OCI-LY1 (cell line): ENCODE results near the gene GJC2.

ENCODE experiments used
- H2AFZ ChIP-seq: fragments of 200-600 bp; sonication (generic), shearing (Covaris generic); 2 replicates; pipeline ENCODE4 v1.6.0; 2014; ENCODE audit warnings: antibody characterized with exemption, mild to moderate bottlenecking, low read length
- H3F3A ChIP-seq: fragments of 200-600 bp; sonication (generic), shearing (Covaris generic); 2 replicates; pipeline ENCODE4 v1.6.0; 2014; ENCODE audit warnings: mild to moderate bottlenecking, antibody characterized with exemption, low read length, moderate library complexity; ENCODE audit not compliant: insufficient read depth
- H3K27ac ChIP-seq: fragments of 200-600 bp; sonication (generic); 2 replicates; pipeline ENCODE4 v1.5.1; 2014; ENCODE audit warnings: low read length, mixed run types, mild to moderate bottlenecking, low read depth; ENCODE audit not compliant: poor library complexity, severe bottlenecking
- H3K27me3 ChIP-seq: fragments of 200-600 bp; sonication (generic); 2 replicates; pipeline ENCODE4 v1.6.0; 2014; ENCODE audit warnings: antibody characterized with exemption, mild to moderate bottlenecking, low read length, moderate library complexity; ENCODE audit not compliant: insufficient read depth
- H3K36me3 ChIP-seq: fragments of 200-600 bp; sonication (generic); 2 replicates; pipeline ENCODE4 v1.6.1; 2014; ENCODE audit warnings: mild to moderate bottlenecking, antibody characterized with exemption, low read length, moderate library complexity, mixed read lengths; ENCODE audit not compliant: insufficient read depth
- H3K4me1 ChIP-seq: fragments of 200-600 bp; sonication (generic); 2 replicates; pipeline ENCODE4 v1.5.1; 2014; ENCODE audit warnings: mild to moderate bottlenecking, low read length, moderate library complexity; ENCODE audit not compliant: insufficient read depth, severe bottlenecking
- H3K4me2 ChIP-seq: fragments of 200-600 bp; sonication (generic), shearing (Covaris generic); 2 replicates; pipeline ENCODE4 v1.6.1; 2014; ENCODE audit warnings: low read length
- H3K4me3 ChIP-seq: fragments of 200-600 bp; sonication (generic); 2 replicates; pipeline ENCODE4 v1.5.1; 2014; ENCODE audit warnings: low read length, low read depth, mild to moderate bottlenecking, mixed read lengths; ENCODE audit not compliant: poor library complexity, severe bottlenecking
- H3K79me2 ChIP-seq: fragments of 200-600 bp; shearing (Covaris generic); 2 replicates; pipeline ENCODE4 v1.6.1; 2016; ENCODE audit warnings: mixed run types, low read length, mixed read lengths; ENCODE audit not compliant: insufficient read depth
- H3K9ac ChIP-seq: fragments of 200-600 bp; sonication (generic), shearing (Covaris generic); 2 replicates; pipeline ENCODE4 v1.6.1; 2014; ENCODE audit warnings: mild to moderate bottlenecking, low read length, mixed read lengths
- H3K9me2 ChIP-seq: fragments of 200-600 bp; sonication (generic), shearing (Covaris generic); 2 replicates; pipeline ENCODE4 v1.6.1; 2014; ENCODE audit warnings: low read depth, mild to moderate bottlenecking, low read length, mixed read lengths
- H3K9me3 ChIP-seq: fragments of 200-600 bp; shearing (Covaris generic); 2 replicates; pipeline ENCODE4 v1.6.1; 2014; ENCODE audit warnings: low read length, mixed read lengths
- H4K20me1 ChIP-seq: fragments of 200-600 bp; sonication (generic), shearing (Covaris generic); 2 replicates; pipeline ENCODE4 v1.6.0; 2016; ENCODE audit warnings: mild to moderate bottlenecking, low read length; ENCODE audit not compliant: insufficient read depth
- CTCF ChIP-seq: fragments of 200-600 bp; sonication (generic), shearing (Covaris generic); IDR thresholded peaks from 2 replicates; pipeline ENCODE4 v1.5.1; 2017; ENCODE audit warnings: mild to moderate bottlenecking, antibody characterized with exemption, low read length, moderate library complexity, mixed read lengths
- EZH2 ChIP-seq: fragments of 200-600 bp; sonication (generic), shearing (Covaris generic); IDR thresholded peaks from 2 replicates; pipeline ENCODE4 v1.8.0; 2017; ENCODE audit warnings: borderline replicate concordance, mixed run types, mild to moderate bottlenecking, antibody characterized with exemption, low read length, moderate library complexity, mixed read lengths

Gene GJC2

GRCh38 chr1:228207381-228207810 lies 57.7 kb downstream of the GJC2 start:
- no peaks in the 10 kb centered on the region for H3K27me3 ChIP-seq
- H3K4me3 ChIP-seq: no peak overlapping the region
- H3K9ac ChIP-seq: no peak overlapping the region

GRCh38 chr1:228207851-228208821 lies 58.4 kb downstream of the GJC2 start, which contains the start of gene OBSCN:
OBSCN (plus strand) TSS chr1:228208044; CDS start chr1:228211784, 3,740 bp downstream.
- Histone ChIP-seq H3F3A (no peaks in the 10 kb centered on the region), H3K4me3 (no peak within 1 kb of the TSS), H3K9ac (no peak within 1 kb of the TSS), H4K20me1 (no peaks in the 10 kb centered on the region), H3K36me3 (no peaks in the 10 kb centered on the region), H3K4me1 (peaks cover 1% of the 10 kb centered on the region), H3K4me2 (no peak within 1 kb of the TSS), H3K27me3 (no peaks in the 10 kb centered on the region), H2AFZ (no peak within 1 kb of the TSS), H3K27ac (no peak within 1 kb of the TSS), H3K79me2 (no peaks in the 10 kb centered on the region), H3K9me2 (no peaks in the 10 kb centered on the region), H3K9me3 (no peaks in the 10 kb centered on the region)
- no peak for TF ChIP-seq CTCF
- TF ChIP-seq EZH2: no peak

More at GRCh38 chr1:228207381-228207810, 57.7 kb downstream of the GJC2 start:
- Histone ChIP-seq H3K36me3 (no peaks in the 10 kb centered on the region), H3K9me3 (no peaks in the 10 kb centered on the region), H3K9me2 (no peaks in the 10 kb centered on the region), H3K27ac (no peak overlapping the region), H3K79me2 (no peaks in the 10 kb centered on the region), H3F3A (no peaks in the 10 kb centered on the region), H2AFZ (no peak overlapping the region), H3K4me2 (no peak overlapping the region), H3K4me1 (no peaks in the 10 kb centered on the region), H4K20me1 (no peaks in the 10 kb centered on the region)
- TF ChIP-seq CTCF: no peak
- no peak for TF ChIP-seq EZH2

DNA sequence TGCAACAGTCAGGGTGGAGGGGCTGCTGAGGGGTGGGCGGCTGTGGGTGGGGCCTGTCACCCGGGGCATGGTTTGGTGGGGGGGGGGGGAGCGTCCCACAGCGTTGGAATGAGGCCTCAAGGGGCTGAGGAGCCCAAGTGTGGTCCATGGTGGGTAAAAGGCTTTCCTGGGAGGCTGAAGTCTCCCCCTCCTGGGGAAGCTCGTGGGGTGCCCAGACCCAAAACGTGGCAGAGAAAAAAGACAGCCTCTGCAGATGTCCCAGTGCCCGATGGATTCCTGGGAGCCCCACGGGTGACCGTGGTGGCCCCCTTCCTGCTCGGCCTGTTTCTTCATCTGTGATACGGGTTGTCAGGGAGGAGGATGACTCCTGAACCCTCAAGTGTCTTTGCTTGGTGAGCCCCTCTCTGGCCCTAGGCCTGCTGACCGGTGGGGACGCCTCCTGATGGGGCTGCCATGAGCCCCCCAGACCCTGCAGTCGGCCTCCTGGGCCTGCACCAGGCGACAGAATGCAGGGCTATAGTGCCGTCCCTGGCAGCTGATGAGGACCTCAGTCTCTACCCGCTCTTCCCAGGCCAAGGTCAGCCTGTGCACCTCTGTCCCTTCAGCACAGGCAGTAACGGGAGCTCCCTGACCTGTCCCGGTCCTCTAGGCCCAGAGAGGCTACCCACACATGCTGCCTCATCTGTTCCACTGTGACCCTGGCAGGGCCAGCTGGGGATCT lies 59.3 kb downstream of the GJC2 start:
- Histone ChIP-seq H3K27ac (no peak overlapping the region), H3K4me3 (no peak overlapping the region), H3K9me2 (no peaks in the 10 kb centered on the region), H2AFZ (no peak overlapping the region), H3K4me2 (no peak overlapping the region), H3K27me3 (no peaks in the 10 kb centered on the region), H3K79me2 (no peaks in the 10 kb centered on the region), H3K9me3 (no peaks in the 10 kb centered on the region), H3K36me3 (no peaks in the 10 kb centered on the region), H4K20me1 (no peaks in the 10 kb centered on the region), H3K9ac (no peak overlapping the region), H3F3A (no peaks in the 10 kb centered on the region), H3K4me1 (peaks cover 4% of the 10 kb centered on the region)
- TF ChIP-seq CTCF: no peak
- TF ChIP-seq EZH2: no peak
